HepG2 (cell line): ENCODE results near the gene NEMP2. TPM values are rescaled to one million over a fixed set of nuclear protein-coding genes. Genes with fewer than 3 reads are reported as not detected.

ENCODE experiments used
- ARNTL ChIP-seq: sonication (generic); formaldehyde crosslinking; IDR thresholded peaks from 2 replicates; pipeline ENCODE4 v1.4.0; 2020; ENCODE audit warnings: mild to moderate bottlenecking, missing genetic modification reagents
- CAMTA2 ChIP-seq: sonication (generic); formaldehyde crosslinking; IDR thresholded peaks from 2 replicates; pipeline ENCODE4 v1.4.0; 2020; ENCODE audit warnings: mild to moderate bottlenecking, missing genetic modification reagents, borderline replicate concordance
- CENPBD1 ChIP-seq: sonication (generic); formaldehyde crosslinking; IDR thresholded peaks from 2 replicates; pipeline ENCODE4 v1.8.0; 2022; ENCODE audit warnings: missing genetic modification reagents, low read depth, mild to moderate bottlenecking, borderline replicate concordance
- EHMT2 ChIP-seq: fragments of 200-600 bp; sonication (generic); IDR thresholded peaks from 2 replicates; pipeline ENCODE4 v1.7.0; 2017; ENCODE audit warnings: antibody characterized with exemption, low read depth, low read length, borderline replicate concordance
- FOXA1 ChIP-seq, 2 experiments: fragments of 450-650 bp in 1 of 2; sonication (generic) in 1 of 2; formaldehyde crosslinking in 1 of 2; IDR thresholded peaks; 2 replicates each; pipeline versions ENCODE4 v1.4.0 to v1.6.1; 2016 to 2020; ENCODE audit warnings: missing genetic modification reagents in 1 of 2
- NAIF1 ChIP-seq: sonication (generic); formaldehyde crosslinking; IDR thresholded peaks from 2 replicates; pipeline ENCODE4 v1.5.0; 2020; ENCODE audit warnings: mild to moderate bottlenecking, missing genetic modification reagents, borderline replicate concordance
- NR2F2 ChIP-seq: IDR thresholded peaks from 2 replicates; pipeline ENCODE4 v1.6.1; 2012; ENCODE audit warnings: low read depth, inconsistent platforms, borderline replicate concordance
- PHF21A ChIP-seq: sonication (generic); formaldehyde crosslinking; IDR thresholded peaks from 2 replicates; pipeline ENCODE4 v1.5.0; 2020; ENCODE audit warnings: mild to moderate bottlenecking, missing genetic modification reagents
- POLR2G ChIP-seq: fragments of 200-400 bp; formaldehyde crosslinking; IDR thresholded peaks from 2 replicates; pipeline ENCODE4 v1.6.1; 2018; ENCODE audit warnings: mild to moderate bottlenecking, low read depth, low read length, moderate library complexity
- PPARG ChIP-seq: conservative IDR thresholded peaks from 2 replicates; pipeline ENCODE4 v1.6.1; 2016; ENCODE audit warnings: missing biosample characterization, missing genetic modification reagents
- RCOR2 ChIP-seq: IDR thresholded peaks from 2 replicates; pipeline ENCODE4 v1.6.1; 2016; ENCODE audit warnings: missing biosample characterization, missing genetic modification reagents
- REPIN1 ChIP-seq: sonication (generic); formaldehyde crosslinking; IDR thresholded peaks from 2 replicates; pipeline ENCODE4 v1.8.0; 2022; ENCODE audit warnings: missing genetic modification reagents, low read depth, mild to moderate bottlenecking, borderline replicate concordance
- SKI ChIP-seq: fragments of 450-650 bp; IDR thresholded peaks from one replicate; pipeline ENCODE4 v1.6.1; 2018; ENCODE audit warnings: mild to moderate bottlenecking; ENCODE audit not compliant: partially characterized antibody
- SOX13 ChIP-seq, 3 experiments: fragments of 450-650 bp in 1 of 3; sonication (generic) in 1 of 3; formaldehyde crosslinking in 1 of 3; IDR thresholded peaks in 2 of 3; conservative IDR thresholded peaks in 1 of 3; 2 replicates each; pipeline versions ENCODE4 v1.5.0 to v1.6.1; 2016 to 2020; ENCODE audit warnings: antibody characterized with exemption in 1 of 3, mild to moderate bottlenecking in 1 of 3, missing compliant biosample characterization in 1 of 3, missing genetic modification reagents in 1 of 3, moderate library complexity in 1 of 3
- TEAD3 ChIP-seq: optimal IDR thresholded peaks from 2 replicates; pipeline ENCODE3; 2016; ENCODE audit warnings: borderline replicate concordance
- THAP11 ChIP-seq: IDR thresholded peaks from 2 replicates; pipeline ENCODE4 v1.6.1; 2016; ENCODE audit warnings: missing biosample characterization, missing genetic modification reagents
- XBP1 ChIP-seq: sonication (generic); formaldehyde crosslinking; IDR thresholded peaks from 2 replicates; pipeline ENCODE4 v1.5.0; 2020; ENCODE audit warnings: missing genetic modification reagents
- ZBTB37 ChIP-seq: sonication (generic); formaldehyde crosslinking; IDR thresholded peaks from 2 replicates; pipeline ENCODE4 v1.4.0; 2020; ENCODE audit warnings: mild to moderate bottlenecking, missing genetic modification reagents
- ZC3H4 ChIP-seq: sonication (generic); formaldehyde crosslinking; IDR thresholded peaks from 2 replicates; pipeline ENCODE4 v1.4.0; 2020; ENCODE audit warnings: missing genetic modification reagents, borderline replicate concordance
- ZNF362 ChIP-seq: sonication (generic); formaldehyde crosslinking; IDR thresholded peaks from 2 replicates; pipeline ENCODE4 v1.4.0; 2020; ENCODE audit warnings: missing genetic modification reagents, mild to moderate bottlenecking, borderline replicate concordance
- ZNF430 ChIP-seq: sonication (generic); formaldehyde crosslinking; IDR thresholded peaks from 2 replicates; pipeline ENCODE4 v1.9.0; 2021; ENCODE audit warnings: mild to moderate bottlenecking, missing genetic modification reagents
- ZNF432 ChIP-seq: sonication (generic); formaldehyde crosslinking; IDR thresholded peaks from 2 replicates; pipeline ENCODE4 v1.5.0; 2020; ENCODE audit warnings: missing genetic modification reagents, mild to moderate bottlenecking, borderline replicate concordance
- ZNF501 ChIP-seq: sonication (generic); formaldehyde crosslinking; IDR thresholded peaks from 2 replicates; pipeline ENCODE4 v1.5.1; 2020; ENCODE audit warnings: mild to moderate bottlenecking, moderate library complexity, missing genetic modification reagents
- ZNF546 ChIP-seq: sonication (generic); formaldehyde crosslinking; conservative IDR thresholded peaks from 2 replicates; pipeline ENCODE4 v1.8.1; 2023; ENCODE audit warnings: mild to moderate bottlenecking, missing genetic modification reagents
- ZNF678 ChIP-seq: sonication (generic); formaldehyde crosslinking; IDR thresholded peaks from 2 replicates; pipeline ENCODE4 v1.4.0; 2020; ENCODE audit warnings: mild to moderate bottlenecking, missing genetic modification reagents
- ZNF691 ChIP-seq: sonication (generic); formaldehyde crosslinking; IDR thresholded peaks from 2 replicates; pipeline ENCODE4 v1.4.0; 2020; ENCODE audit warnings: missing genetic modification reagents, low read depth, mild to moderate bottlenecking, borderline replicate concordance
- polyA plus RNA-seq, 8 experiments: library from polyadenylated mRNA; depleted of rRNA in 3 of 8; stranded (reverse) in 7 of 8; unstranded in 1 of 8; fragments of >200 nt; fragmentation: Illumina TruSeq in 4 of 8; extraction: Trizol in 4 of 8; gene quantifications; 2 replicates each; pipeline versions ENCODE4 v1.2.1 to v1.2.3, GENCODE V29; 2011 to 2016; ENCODE audit warnings: low read depth in 4 of 8, missing spikeins in 1 of 8, mixed read lengths in 1 of 8; ENCODE audit not compliant: insufficient read depth in 1 of 8
- total RNA-seq, 5 experiments: library from RNA; depleted of rRNA; stranded (reverse); fragments of >200 nt; fragmentation: Illumina TruSeq; extraction: Trizol; gene quantifications; 2 replicates each; pipeline ENCODE4 v1.2.3, GENCODE V29; 2016; ENCODE audit warnings: low read depth in 1 of 5

The NEMP2 gene
- total and polyA plus RNA-seq, 2 of the 13 experiments (the other 11 are each of a cell fraction or from before 2014, with no cell fraction given), result 2.4 to 9.8 TPM

- TF ChIP-seq ZNF546 (CRISPR knock-in tag), result no peak
- no peak for TF ChIP-seq NAIF1 (CRISPR knock-in tag)
- TF ChIP-seq SKI, result no peak
- TF ChIP-seq THAP11 (CRISPR knock-in tag), result no peak
- no peak for TF ChIP-seq ZC3H4 (CRISPR knock-in tag)
- no peak for TF ChIP-seq POLR2G
- TF ChIP-seq REPIN1 (CRISPR knock-in tag), result no peak
- TF ChIP-seq CAMTA2 (CRISPR knock-in tag), result no peak
- TF ChIP-seq ZNF430 (CRISPR knock-in tag), result no peak
- TF ChIP-seq ZNF501 (CRISPR knock-in tag), result no peak
- TF ChIP-seq FOXA1 (IDR thresholded peaks at IDR 0.05), result no peak
- no peak for TF ChIP-seq FOXA1 (CRISPR knock-in tag; IDR thresholded peaks at IDR 0.05)
- peak; percentile 51; the same call in 1 of the 2 replicates for TF ChIP-seq NR2F2
- TF ChIP-seq ZNF678 (CRISPR knock-in tag), result no peak
- no peak for TF ChIP-seq XBP1 (CRISPR knock-in tag)
- TF ChIP-seq SOX13 (IDR thresholded peaks at IDR 0.05), result no peak
- no peak for TF ChIP-seq SOX13 (CRISPR knock-in tag; conservative IDR thresholded peaks at IDR 0.05 in 1 of 2, IDR thresholded peaks at IDR 0.05 in 1 of 2)
- TF ChIP-seq PPARG (CRISPR knock-in tag), result 0 out of 2 replicates have a peak, but pooled peaks have one; percentile 27
- no peak for TF ChIP-seq ZNF691 (CRISPR knock-in tag)
- no peak for TF ChIP-seq CENPBD1 (CRISPR knock-in tag)
- TF ChIP-seq ARNTL, result no peak
- 0 out of 2 replicates have a peak, but pooled peaks have one; percentile 43 for TF ChIP-seq RCOR2
- no peak for TF ChIP-seq EHMT2
- peak; percentile 36; the same call in 1 of the 2 replicates for TF ChIP-seq PHF21A
- no peak for TF ChIP-seq ZNF432 (CRISPR knock-in tag)
- TF ChIP-seq TEAD3 (CRISPR knock-in tag), result no peak
- no peak for TF ChIP-seq ZBTB37 (CRISPR knock-in tag)
- no peak for TF ChIP-seq ZNF362 (CRISPR knock-in tag)
These were observed 43.9 kb upstream of the NEMP2 start (continued) for GRCh38 chr2:190578158-190579057.
